HEK293T (cell line): ENCODE results near the gene TMEM208.

Experiments used
- BHLHE40 ChIP-seq: fragments of 450-650 bp; IDR thresholded peaks from 2 replicates; pipeline ENCODE4 v1.6.1; 2016; ENCODE audit warnings: mild to moderate bottlenecking, moderate library complexity, borderline replicate concordance
- ELF4 ChIP-seq: fragments of 450-650 bp; IDR thresholded peaks from 2 replicates; pipeline ENCODE4 v1.6.1; 2017; ENCODE audit warnings: antibody characterized with exemption
- FOXA1 ChIP-seq: fragments of 450-650 bp; IDR thresholded peaks from 2 replicates; pipeline ENCODE4 v1.6.1; 2016; ENCODE audit warnings: mild to moderate bottlenecking
- FOXK2 ChIP-seq: fragments of 450-650 bp; IDR thresholded peaks from 2 replicates; pipeline ENCODE4 v1.6.1; 2016; ENCODE audit warnings: mild to moderate bottlenecking
- L3MBTL2 ChIP-seq: fragments of 450-650 bp; conservative IDR thresholded peaks from 2 replicates; pipeline ENCODE4 v1.6.1; 2016; ENCODE audit warnings: mild to moderate bottlenecking
- LEF1 ChIP-seq: fragments of 450-650 bp; IDR thresholded peaks from 2 replicates; pipeline ENCODE4 v1.6.1; 2017; ENCODE audit warnings: mild to moderate bottlenecking, borderline replicate concordance
- NFRKB ChIP-seq: fragments of 450-650 bp; IDR thresholded peaks from 2 replicates; pipeline ENCODE4 v1.6.1; 2016; ENCODE audit warnings: mild to moderate bottlenecking, moderate library complexity
- SP1 ChIP-seq: fragments of 450-650 bp; IDR thresholded peaks from 2 replicates; pipeline ENCODE4 v1.6.1; 2017
- SUZ12 ChIP-seq: fragments of 450-650 bp; IDR thresholded peaks from 2 replicates; pipeline ENCODE4 v1.6.1; 2016; ENCODE audit warnings: mild to moderate bottlenecking
- TF ChIP-seq, protein P1 (sequence below): fragments of 450-650 bp; IDR thresholded peaks from 2 replicates; pipeline ENCODE4 v1.6.1; 2016

- TF ChIP-seq, protein P1, sequence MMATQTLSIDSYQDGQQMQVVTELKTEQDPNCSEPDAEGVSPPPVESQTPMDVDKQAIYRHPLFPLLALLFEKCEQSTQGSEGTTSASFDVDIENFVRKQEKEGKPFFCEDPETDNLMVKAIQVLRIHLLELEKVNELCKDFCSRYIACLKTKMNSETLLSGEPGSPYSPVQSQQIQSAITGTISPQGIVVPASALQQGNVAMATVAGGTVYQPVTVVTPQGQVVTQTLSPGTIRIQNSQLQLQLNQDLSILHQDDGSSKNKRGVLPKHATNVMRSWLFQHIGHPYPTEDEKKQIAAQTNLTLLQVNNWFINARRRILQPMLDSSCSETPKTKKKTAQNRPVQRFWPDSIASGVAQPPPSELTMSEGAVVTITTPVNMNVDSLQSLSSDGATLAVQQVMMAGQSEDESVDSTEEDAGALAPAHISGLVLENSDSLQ, result no peak
- TF ChIP-seq BHLHE40 (no peak), SP1 (no peak), FOXK2 (no peak), SUZ12 (no peak), ELF4 (no peak), L3MBTL2 (no peak), LEF1 (no peak), NFRKB (no peak), FOXA1 (no peak)
Observed at GRCh38 chr16:67209565-67209964, 17.4 kb upstream of the TMEM208 start.
